NCI-H2171 (cell line): Measurements from ENCODE around the gene TCF4.
"Not testable (repeated sequence)": the region's sequence is repeated elsewhere in the genome, so short reads cannot be mapped to it uniquely, and the experiment has no call there.

Experiments
- DNase-seq: peaks from one replicate; lab custom pipeline; 2025; lab: John Stamatoyannopoulos, UW

Gene TCF4

DNA sequence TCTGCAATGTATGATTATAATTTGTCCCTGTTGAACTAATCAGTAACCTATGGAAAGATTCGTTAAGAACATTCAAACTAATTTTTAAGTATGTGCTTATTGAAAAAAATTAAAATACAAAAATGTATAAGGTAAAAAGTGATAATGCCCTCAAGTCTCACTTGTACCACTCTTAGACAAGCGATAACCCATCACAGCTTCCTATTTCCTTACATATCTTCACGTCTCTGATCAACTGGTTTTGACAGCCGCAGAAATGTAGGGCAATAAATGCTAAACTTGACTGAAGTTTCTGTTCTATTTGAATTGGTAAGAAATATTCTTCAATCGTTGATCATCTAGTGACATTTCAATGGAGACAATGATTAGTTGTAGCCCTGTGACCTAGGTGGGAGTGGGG lies 112.5 kb downstream of the TCF4 start:
- no peak for DNase-seq

DNA sequence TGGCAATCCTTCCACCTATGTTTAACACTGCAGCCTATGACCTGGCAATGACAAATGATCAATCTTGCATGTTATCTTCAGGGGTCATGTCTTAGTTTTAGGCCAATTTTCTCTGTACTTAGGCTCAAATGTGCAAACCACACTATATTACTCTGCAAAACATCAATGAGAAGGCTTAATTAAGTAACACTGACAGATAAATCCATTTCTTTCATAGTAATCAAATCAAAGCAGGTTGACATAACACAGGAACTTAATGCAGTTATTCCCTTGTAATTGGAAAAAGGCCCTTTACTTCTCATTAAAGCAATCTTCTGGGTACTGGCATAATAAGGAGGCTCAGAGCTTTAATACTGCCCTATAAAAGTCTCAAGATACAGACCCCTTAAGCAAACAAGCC lies 114.4 kb downstream of the TCF4 start:
- DNase-seq: no peak

DNA sequence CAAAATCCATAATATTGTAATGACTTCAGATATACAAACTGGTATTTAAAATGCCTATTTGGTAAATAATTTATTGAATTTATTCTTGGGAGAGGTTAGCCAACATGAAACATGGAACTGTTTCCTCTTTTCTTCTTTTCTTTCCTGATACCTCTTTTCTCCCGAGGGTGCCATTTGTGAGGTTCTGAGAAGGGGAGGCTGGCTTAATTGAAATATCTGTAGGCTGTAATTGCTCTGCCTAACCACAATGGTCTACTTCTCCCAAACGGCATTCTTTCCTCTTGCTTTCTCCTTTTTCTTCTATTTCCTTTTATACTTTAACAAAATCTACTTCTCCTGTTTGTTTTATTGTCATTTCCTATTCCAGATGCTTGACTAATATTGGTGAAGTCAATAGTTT lies 114.9 kb downstream of the TCF4 start:
- DNase-seq: no peak

DNA sequence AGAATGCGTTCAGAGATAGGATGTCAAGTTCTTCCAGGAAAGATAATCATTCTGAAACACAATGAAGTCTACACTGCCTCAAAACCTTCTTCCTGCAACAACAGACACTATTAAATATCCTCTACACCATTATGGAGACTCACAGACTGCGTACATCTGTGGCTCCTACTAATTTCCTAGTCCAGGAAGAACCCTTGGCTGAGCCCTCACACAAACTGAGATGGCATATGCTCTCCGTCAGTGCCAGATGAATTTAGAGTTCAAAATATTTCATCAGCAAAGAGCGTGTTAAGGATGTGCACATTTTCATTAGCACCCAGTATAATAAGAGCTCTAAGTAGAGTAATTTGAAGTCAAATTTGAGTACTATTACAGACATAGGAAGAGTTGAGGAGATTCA lies 117.2 kb downstream of the TCF4 start:
- DNase-seq: no peak

DNA sequence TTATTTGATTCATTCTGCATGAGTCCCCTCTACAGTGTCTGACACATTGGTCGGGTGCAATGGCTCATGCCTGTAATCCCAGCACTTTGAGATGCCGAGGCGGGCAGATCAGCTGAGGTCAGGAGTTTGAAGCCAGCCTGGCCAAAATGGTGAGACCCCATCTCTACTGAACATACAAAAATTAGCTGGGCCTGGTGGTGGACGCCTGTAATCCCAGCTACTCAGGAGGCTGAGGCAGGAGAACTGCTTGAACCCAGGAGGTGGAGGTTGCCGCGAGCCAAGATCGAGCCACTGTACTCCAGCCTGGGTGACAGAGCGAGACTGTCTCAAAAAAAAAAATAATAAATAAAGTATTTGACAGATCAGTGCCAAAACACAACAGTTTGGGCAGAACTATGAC lies 118.9 kb downstream of the TCF4 start:
- DNase-seq: not testable (repeated sequence)

DNA sequence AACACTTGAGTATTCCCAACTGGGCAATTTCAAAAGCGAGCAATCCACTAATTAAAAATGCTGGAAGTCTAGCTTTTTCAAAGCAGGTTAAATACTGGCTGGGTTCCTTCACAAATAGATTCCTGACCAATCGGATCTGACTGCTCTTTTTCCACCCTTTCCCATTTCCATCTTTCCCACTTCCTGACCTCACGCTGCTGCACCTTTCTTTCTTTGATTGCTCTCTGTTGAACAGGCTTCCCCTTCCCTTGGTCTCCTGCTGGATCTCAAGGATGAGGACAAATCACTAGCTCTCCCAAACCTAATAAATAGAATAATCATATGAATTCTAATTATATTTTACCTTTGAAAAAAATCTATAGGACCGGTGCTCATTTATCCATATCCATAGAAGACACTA lies 121.2 kb downstream of the TCF4 start:
- DNase-seq: no peak

DNA sequence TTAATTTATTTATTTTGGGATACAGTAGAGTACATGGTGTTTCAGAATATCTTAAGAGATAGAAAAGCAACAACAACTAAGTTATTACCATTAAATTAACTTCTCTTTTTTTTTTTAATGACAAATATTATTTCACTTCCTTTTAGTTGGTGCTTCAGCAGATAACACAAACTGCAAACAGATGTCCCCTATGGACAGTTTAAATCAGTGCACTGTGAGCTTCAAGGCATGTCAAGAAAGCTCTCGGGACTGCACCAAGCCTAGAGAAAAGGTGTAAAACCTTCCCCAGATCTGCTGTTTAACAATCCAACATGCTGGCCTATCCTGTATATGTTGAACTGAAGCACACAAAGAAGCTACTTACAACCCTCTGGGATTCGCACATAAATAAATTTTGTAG lies 122.7 kb downstream of the TCF4 start:
- DNase-seq: no peak

DNA sequence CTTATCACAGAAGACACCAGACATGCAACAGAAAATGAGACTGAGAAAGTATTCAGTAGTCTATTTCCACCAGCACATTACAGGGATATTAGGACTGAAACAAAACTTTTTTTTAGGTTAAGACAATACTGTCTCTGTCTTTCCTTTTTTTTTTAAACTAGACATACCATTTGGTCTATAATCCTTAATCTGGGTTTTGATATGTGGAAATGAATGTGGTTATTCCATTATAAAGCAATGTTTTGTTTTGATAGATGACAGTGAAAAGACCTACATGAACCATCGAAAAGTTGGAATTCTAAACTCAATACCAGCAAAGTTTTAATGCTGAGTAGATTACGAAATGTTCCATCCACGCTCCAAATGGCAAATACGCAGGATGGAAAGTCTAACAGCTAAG lies 123.4 kb downstream of the TCF4 start:
- no peak for DNase-seq

DNA sequence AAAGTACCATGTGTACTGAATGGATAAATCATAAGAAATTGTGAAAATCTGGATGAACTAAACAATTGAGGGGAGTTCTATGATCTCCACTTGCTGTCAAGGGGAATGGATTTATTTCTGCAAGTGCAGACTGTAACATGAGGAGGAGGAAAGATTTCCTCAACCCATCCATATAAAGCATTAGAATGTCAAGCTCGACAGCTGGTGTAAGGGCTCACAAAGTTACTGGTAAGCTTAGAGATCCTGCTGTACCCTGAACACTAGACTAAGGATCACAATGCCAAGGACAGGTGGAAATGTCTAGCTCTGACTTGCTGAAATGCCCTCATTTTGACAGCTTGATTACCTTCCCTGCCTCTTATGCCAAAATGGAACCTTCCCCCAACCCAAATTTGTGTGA lies 125.3 kb downstream of the TCF4 start:
- DNase-seq: peak; percentile 84

DNA sequence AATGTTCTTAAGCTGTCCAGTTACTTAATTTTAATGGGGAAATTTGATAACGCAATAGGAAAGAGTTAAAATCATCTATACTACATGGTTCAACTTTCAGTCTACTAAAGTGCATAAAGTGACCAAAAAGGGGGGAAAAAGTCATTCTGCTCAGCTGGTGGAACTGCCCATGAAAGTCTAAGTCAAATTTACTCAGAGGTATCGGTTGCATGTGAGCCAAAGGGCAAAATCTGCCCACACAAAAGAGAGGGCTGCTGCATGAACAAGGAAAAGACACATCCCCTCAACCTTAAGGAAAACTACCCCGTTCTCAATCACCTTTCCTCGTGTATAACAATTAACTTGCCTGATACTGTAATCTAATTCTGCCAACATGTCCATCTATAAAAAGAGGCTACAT lies 126.1 kb downstream of the TCF4 start:
- DNase-seq: no peak

DNA sequence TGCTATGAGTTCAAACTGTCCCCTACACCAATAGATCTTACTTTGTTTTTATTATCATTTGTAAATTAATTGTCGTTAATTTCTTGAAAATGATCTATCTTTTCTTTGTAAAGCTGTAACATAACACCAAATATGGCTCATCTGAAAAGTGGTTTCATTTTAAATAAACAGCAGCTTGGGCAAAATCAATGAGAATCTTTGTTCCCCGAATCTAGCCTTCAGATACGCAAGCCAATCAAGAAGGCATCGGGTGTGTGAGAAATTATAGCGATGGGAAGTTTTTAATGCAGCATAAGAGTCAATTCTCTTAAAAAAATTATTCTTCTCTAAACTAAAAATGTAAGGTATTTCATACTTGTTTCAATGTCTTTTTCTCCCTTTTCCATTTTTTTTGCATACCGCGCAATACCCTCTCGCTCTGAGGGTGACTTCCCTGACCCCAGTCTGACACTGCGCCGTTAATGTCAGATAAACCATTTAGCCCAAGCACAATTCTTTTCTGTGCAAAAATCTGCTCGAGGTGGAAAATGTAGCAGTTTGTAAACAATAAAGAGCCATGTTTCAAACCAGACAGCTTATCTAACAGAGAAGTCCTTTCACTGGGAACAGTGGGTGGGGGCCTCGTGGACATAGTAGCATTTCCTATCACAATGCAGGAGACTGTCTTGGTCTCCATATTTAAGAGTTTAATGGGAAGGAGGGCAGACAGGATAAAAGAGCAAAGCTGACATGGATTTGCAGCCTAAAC lies 129.4 kb downstream of the TCF4 start:
- DNase-seq: no peak

DNA sequence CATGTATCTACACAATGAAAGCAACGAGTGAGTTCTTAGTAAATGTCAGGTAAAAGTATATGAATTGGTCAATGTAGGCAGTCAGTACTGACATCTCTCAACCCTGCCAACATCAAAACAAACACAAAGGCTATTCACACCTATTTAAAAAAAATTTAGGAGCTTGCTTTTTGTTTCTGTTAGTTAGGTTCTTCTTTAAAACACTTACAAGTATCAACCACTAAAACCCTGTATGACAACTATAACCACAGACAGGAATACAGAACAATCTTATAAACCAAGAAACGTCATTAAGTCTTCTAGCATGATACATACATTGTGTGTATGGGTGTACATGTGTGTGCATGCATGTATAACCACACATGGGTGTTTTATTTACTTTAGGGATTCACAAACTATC lies 131.0 kb downstream of the TCF4 start:
- no peak for DNase-seq

DNA sequence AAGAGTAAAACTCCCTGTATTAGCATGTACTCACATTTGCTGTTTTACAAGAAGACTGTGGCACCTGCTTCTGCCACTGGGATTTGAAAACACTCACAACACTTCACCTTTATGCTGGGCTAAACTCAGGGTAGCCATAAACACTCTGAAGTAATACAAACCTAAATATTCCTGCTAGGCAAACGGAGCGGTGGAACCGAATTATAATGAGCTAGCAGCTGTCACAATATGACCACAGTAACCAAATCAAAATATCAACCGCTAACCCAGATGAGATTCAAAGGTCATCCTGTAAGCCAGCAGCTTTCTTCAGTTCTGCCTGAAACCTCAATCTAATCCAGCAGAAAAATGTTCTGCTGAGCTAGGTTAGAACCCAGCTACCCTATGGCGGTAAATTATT lies 132.1 kb downstream of the TCF4 start:
- no peak for DNase-seq

DNA sequence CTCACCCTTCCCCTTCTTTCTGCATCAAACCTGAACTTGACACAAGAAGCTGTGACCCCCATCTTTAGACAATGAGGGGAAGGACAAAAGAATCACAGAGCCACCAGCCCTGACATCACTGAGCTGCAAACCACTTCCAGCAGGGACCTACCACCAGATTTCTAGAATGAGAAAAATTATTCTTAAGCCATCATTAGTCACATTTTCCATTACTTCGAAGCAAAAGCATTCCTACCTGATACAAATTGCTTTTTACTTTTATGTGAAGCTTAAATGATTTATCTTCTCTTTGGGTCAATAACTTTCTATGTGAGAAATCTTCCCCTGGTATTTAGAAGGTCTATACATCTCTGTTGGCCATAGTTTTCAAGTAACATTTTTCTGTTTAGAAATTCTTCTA lies 134.8 kb downstream of the TCF4 start:
- no peak for DNase-seq

DNA sequence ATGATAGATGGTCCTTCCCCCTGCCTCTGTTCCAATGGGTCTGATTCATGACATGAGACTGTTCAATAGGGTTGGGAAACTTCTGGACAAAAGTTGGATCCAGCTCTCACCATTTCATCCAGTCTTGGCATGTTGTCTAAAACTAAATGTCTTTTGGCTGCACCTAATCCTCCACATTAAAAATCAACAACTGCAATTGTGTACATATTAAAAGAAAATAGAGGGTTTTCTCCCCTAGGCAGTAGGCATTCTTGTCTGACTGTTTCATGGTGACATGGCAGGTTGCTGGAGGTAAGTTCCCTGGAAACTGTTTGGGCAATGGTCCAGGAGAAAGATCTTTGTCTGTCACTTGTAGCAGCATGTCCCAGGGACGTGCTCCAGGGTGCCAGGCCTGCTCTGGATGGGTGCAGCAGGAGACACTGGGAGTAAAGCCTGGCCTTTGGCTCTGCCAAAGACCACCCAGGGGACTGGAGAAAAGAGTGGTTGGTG lies 135.8 kb downstream of the TCF4 start:
- peak; percentile 45 for DNase-seq

DNA sequence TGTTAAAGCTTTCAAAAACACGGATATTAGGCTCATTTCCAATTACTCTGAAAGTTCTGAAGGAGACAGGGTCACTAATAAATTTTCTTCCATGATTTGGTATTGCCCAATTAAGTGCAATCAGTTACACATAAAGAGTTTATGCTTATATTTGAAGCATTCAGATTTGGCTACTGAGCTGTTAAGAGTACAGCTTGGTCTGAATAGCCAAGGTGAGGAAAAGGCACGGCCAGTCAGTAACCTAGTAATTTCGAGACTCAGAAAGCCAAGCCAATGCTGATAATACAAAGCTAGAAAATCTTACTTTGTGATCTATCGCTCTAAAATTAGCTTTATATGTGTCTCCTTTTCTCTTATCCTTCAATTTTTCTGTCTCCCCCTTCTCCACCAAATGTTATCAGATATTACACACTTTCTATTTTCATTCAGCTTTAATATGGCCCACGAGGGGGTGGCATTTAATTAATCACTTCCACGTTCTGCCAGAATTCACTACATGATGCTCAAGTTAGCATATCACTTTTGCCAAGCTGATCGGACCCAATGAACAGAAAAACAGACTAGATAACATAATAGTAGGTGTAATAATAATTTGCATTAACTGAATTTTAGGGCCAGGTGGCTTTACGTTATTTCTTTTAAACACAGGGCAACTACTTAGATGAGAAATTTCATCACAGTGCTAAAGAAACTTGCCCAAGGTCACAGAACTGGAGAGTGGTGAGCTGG lies 138.4 kb downstream of the TCF4 start:
- no peak for DNase-seq

DNA sequence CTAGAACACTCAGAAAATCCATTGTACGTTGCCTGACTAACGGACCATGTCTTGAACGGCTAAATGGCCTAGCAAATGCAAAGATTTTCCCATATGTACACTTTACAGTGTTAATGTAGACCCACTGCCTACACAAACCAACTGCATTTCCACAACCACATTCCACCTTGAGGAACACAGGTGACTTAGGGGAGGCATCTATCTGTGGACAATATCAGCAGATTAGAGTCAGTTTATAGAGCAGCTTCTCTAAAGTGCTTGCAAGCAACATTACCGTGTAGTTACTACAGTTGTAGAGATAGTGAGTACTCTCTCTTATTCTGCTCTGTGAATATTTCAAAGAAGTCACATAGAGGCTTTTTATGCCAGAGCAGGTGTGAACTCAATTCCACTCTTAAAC lies 139.6 kb downstream of the TCF4 start:
- DNase-seq: no peak

DNA sequence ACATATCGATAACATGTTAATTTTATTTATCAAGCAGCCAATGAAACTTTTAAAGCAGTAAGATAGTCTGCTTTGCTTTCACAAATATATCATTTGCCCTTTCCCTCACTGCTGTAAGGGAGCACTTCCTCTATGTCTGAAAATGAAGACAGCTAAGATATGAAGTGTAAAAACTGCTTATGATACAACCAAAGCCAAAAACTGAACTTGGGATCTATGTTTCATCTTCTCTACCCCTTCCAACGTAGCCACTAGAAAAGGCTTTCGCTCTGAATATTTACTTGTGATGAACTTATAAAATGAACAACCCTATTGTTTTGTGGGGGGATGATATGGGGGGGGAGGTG lies 140.3 kb downstream of the TCF4 start:
- no peak for DNase-seq

DNA sequence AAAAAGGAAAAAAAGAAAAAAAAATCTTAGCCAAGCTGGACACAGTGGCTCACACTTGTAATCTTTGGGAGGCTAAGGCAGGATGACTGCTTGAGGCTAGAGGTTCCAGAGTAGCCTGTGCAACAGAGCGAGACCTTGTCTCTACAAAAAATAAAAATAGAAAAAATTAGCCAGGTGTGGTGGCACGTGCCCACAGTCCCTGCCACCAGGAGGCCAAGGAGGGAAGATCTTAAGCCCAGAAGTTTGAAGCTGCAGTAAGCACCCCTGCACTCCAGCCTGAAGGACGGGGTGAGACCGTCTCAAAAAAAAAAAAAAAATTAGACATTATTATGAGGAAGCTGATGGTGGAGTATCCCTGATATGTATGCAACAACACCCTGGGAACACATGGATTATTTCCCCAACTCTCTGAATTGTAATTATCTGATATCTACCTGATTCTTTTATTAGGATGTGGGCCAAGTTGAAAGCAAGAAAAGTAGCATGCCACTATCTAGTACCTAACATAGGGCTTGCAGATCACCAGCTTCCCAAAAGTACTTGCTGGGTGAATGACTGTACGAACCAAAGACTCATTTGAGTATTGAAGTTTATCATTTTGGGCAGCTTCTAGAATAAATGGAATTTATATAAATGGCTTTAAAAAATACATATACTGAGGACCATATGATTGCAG lies 140.9 kb downstream of the TCF4 start:
- DNase-seq: no peak

DNA sequence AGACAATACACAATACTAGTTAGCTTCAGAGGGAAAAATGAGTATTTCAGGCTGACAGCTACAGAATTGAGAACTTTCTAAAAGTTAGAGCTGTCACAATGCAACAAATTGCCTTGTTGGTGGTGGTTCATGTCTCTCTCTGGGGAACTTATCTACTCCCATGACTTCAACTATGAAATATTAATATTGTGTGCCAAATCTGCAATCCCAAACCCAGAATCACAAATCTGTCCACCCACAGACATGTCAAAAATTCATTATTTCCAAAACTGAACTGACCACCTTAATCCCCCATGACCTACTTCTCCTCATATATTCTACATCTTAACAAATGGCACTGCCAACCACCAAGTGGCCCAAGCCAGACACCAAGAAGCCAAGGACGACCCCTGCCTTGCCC lies 143.5 kb downstream of the TCF4 start:
- DNase-seq: no peak

DNA sequence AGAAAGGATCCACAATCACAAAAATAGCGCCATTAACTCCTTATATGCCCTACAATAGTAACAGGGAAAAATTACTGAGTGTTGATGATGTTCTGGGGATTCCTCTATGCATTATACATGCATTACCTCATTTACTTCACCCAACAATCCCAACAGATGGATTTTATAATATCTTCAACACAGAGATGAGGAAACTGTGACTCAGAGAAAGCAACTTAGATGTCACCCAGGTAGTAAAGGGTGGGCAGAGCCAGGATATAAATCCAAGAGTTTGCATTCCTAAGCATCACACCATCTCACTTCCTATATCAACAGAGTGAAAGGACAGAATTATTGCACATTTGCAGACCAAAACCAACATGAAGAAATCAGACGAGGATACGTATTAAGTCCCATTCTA lies 144.2 kb downstream of the TCF4 start:
- DNase-seq: no peak

DNA sequence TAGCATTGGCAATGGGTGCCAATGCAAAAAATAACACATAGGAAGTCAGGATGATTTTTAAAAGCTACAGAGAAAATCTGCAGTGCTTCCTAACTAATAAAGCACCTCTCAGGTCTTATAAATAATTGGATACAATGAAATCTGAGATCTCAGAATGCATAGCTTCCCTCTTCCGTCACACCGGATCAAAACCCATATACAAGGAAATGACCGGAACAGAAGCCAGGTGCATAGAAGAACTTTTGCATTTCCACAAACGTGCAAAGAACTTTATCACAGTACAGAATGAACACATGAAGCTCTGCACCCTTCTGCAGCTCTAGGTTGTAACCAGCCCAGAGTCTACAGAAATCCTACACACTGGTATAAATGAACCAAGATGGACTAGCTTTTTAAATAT lies 145.4 kb downstream of the TCF4 start:
- DNase-seq: no peak

DNA sequence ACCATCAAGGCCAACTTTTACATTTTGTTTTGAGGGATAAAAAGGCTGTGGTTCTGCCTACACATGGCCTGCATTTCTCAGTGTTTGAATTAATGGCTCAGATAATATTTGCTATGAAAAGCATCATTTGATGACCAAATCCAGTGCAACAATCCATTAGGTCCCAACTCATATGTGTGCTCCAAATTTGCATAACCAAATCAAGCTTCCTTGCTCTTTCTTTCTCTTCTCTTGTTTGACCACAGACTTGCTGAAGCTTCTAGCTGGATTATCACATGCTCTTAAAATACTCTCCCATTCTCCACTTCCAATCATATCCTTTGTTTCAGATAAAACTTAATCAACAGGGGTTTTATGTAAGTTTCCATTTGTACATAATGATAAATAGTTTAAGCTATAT lies 147.0 kb downstream of the TCF4 start:
- no peak for DNase-seq
